Fibroblast of the aortic adventitia (primary cell): Measurements from ENCODE around the gene MYCBP2. TPM values are rescaled to one million over a fixed set of nuclear protein-coding genes. Genes with fewer than 3 reads are reported as not detected.

Experiments used
- DNase-seq: peaks from one replicate; pipeline ENCODE4 v3.0.0-alpha.2; 2010; ENCODE audit warnings: low read depth
- H3K4me3 ChIP-seq: 2 replicates; pipeline ENCODE4 v1.5.1; 2011; ENCODE audit warnings: low read depth, mild to moderate bottlenecking, control low read depth, low read length, moderate library complexity
- CTCF ChIP-seq: IDR thresholded peaks from 2 replicates; pipeline ENCODE4 v1.5.1; 2011; ENCODE audit warnings: mild to moderate bottlenecking, low read length, control low read depth, inconsistent platforms; ENCODE audit not compliant: insufficient read depth
- total RNA-seq: library from RNA; depleted of rRNA; stranded (reverse); fragments of >200 nt; gene quantifications from 2 replicates; pipeline ENCODE4 v1.2.3, GENCODE V29; 2012; ENCODE audit warnings: low replicate concordance

The MYCBP2 gene
- total RNA-seq, 1 donor = 84.9 TPM

- no peak for DNase-seq
- H3K4me3 ChIP-seq = no peak overlapping the region
- no peak for TF ChIP-seq CTCF
Measured at GRCh38 chr13:77338961-77339401, 12.1 kb upstream of the MYCBP2 start.

- TF ChIP-seq CTCF = no peak
- no peak for DNase-seq
- H3K4me3 ChIP-seq = no peak overlapping the region
Measured at GRCh38 chr13:77338329-77338728, 11.4 kb upstream of the MYCBP2 start.

- no peak for DNase-seq
- TF ChIP-seq CTCF = no peak
- H3K4me3 ChIP-seq = no peak overlapping the region
Measured at GRCh38 chr13:77337159-77337558, 10.3 kb upstream of the MYCBP2 start.

GRCh38 chr13:77335543-77335942 lies 8.6 kb upstream of the MYCBP2 start:
- no peak overlapping the region for H3K4me3 ChIP-seq
- no peak for DNase-seq
- no peak for TF ChIP-seq CTCF

- no peak overlapping the region for H3K4me3 ChIP-seq
- no peak for DNase-seq
- no peak for TF ChIP-seq CTCF
Measured at GRCh38 chr13:77333594-77333993, 6.7 kb upstream of the MYCBP2 start.

- H3K4me3 ChIP-seq = no peak overlapping the region
- no peak for DNase-seq
- no peak for TF ChIP-seq CTCF
Measured at GRCh38 chr13:77331421-77331820, 4.5 kb upstream of the MYCBP2 start.

- no peak for TF ChIP-seq CTCF
- H3K4me3 ChIP-seq = peak overlapping the region; percentile 89
- no peak for DNase-seq
Measured at GRCh38 chr13:77329911-77330584, 3.2 kb upstream of the MYCBP2 start.
